Fibroblast of lung (primary cell): Measurements from ENCODE around the gene SCN4A.

Source experiments
- CTCF ChIP-seq, 2 donors: IDR thresholded peaks in 1 of 2; conservative IDR thresholded peaks in 1 of 2; 1 replicate in 1 of 2; 2 replicates in 1 of 2; pipeline ENCODE4 v1.5.1; 2011 to 2012; ENCODE audit warnings: low read length in 2 of 2, control low read depth in 1 of 2, inconsistent platforms in 1 of 2, low read depth in 1 of 2, mild to moderate bottlenecking in 1 of 2
- EZH2 ChIP-seq: IDR thresholded peaks from 2 replicates; pipeline ENCODE4 v1.5.1; 2012; ENCODE audit warnings: low read length, control low read depth, mild to moderate bottlenecking; ENCODE audit errors: missing control alignments

- TF ChIP-seq CTCF (conservative IDR thresholded peaks at IDR 0.05 in 1 of 2, IDR thresholded peaks at IDR 0.05 in 1 of 2; ENCODE audit: low read depth in 1 of 2, low read length in 2 of 2) (no peak), EZH2 (no peak)
These were observed 529 bp upstream of the SCN4A start for GRCh38 chr17:63973247-63973646.
